K562 (cell line): ENCODE results near the gene NOL4. TPM values are rescaled to one million over a fixed set of nuclear protein-coding genes. Genes with fewer than 3 reads are reported as not detected.
"Not testable (repeated sequence)": the region's sequence is repeated elsewhere in the genome, so short reads cannot be mapped to it uniquely, and the experiment has no call there.

ENCODE experiments used
- ATAC-seq: fragments of 200-7000 bp; cut with Tn5 transposase; 3 replicates; pipeline ENCODE4 v1.9.1; 2020; ENCODE audit warnings: moderate library complexity
- BruUV-seq: library from RNA; stranded (reverse); fragments of 400-500 nt; replicated peaks from 2 replicates; lab custom pipeline; 2021; lab: Mats Ljungman, UMichigan
- CTCF ChIA-PET: fragments of 300-600 bp; formaldehyde crosslinking; extraction: SDS; loops from one replicate; lab custom pipeline; 2021; ENCODE audit warnings: low intra/inter-chr PET ratio; lab: Yijun Ruan, JAX
- POLR2A ChIA-PET: fragments of 300-600, 350-650 bp; sonication (Branson Sonifier 250); formaldehyde crosslinking; extraction: SDS; loops from one replicate; lab custom pipeline; 2021; ENCODE audit warnings: antibody characterized with exemption, inconsistent platforms; lab: Yijun Ruan, JAX
- DNase-seq, 4 experiments: peaks; one replicate each; pipeline versions ENCODE4 v3.0.0 to v3.0.0-alpha.2; 2011 to 2018; ENCODE audit warnings: low spot score in 3 of 4, mixed read lengths in 3 of 4; ENCODE audit errors: extremely low read depth in 1 of 4
- FAIRE-seq: peaks from 2 replicates; lab custom pipeline; 2011; peaks lifted over from hg19 to GRCh38; lab: Jason Lieb, UNC
- H2AFZ ChIP-seq: 2 replicates; pipeline ENCODE4 v1.6.0; 2011; ENCODE audit warnings: low read depth, low read length, control low read depth, inconsistent platforms
- H3K27ac ChIP-seq: fragments of 200-600 bp; 3 replicates; pipeline ENCODE4 v1.8.0; 2011; ENCODE audit warnings: low read depth, mild to moderate bottlenecking, control low read depth, inconsistent platforms, low read length, moderate library complexity, mixed read lengths; ENCODE audit errors: extremely low read depth
- H3K27me3 ChIP-seq, 2 experiments: fragments of 300-600 bp in 1 of 2; 2 replicates in 1 of 2; 3 replicates in 1 of 2; pipeline versions ENCODE4 v1.6.0 to v1.8.0; 2011; ENCODE audit warnings: inconsistent platforms in 2 of 2, low read length in 2 of 2, mild to moderate bottlenecking in 1 of 2, mixed read lengths in 1 of 2, moderate library complexity in 1 of 2; ENCODE audit not compliant: control insufficient read depth in 2 of 2, insufficient read depth in 2 of 2
- H3K36me3 ChIP-seq: fragments of 300-600 bp; 3 replicates; pipeline ENCODE4 v1.8.0; 2011; ENCODE audit warnings: mild to moderate bottlenecking, low read length, inconsistent platforms; ENCODE audit not compliant: control insufficient read depth, insufficient read depth
- H3K4me1 ChIP-seq, 2 experiments: fragments of 200-600 bp in 1 of 2; replicated peaks in 1 of 2; 2 replicates in 1 of 2; 3 replicates in 1 of 2; pipeline versions ENCODE4 v1.5.1 to v1.8.0; 2011; ENCODE audit warnings: inconsistent platforms in 2 of 2, low read length in 2 of 2, mild to moderate bottlenecking in 1 of 2, mixed read lengths in 1 of 2, moderate library complexity in 1 of 2; ENCODE audit not compliant: control insufficient read depth in 2 of 2, insufficient read depth in 2 of 2
- H3K4me2 ChIP-seq: 2 replicates; pipeline ENCODE4 v1.6.1; 2011; ENCODE audit warnings: low read length, control low read depth, inconsistent platforms, mixed read lengths; ENCODE audit not compliant: insufficient read depth
- H3K4me3 ChIP-seq: fragments of 200-600 bp; sonication (generic), shearing (Covaris generic); 2 replicates; pipeline ENCODE4 v1.5.1; 2016; ENCODE audit warnings: control low read depth, inconsistent platforms
- H3K79me2 ChIP-seq: fragments of 200-600 bp; 3 replicates; pipeline ENCODE4 v1.8.0; 2011; ENCODE audit warnings: low read length, inconsistent platforms; ENCODE audit not compliant: control insufficient read depth, insufficient read depth
- H3K9ac ChIP-seq, 2 experiments: 2 replicates each; pipeline versions ENCODE4 v1.6.0 to v1.6.1; 2011; ENCODE audit warnings: low read depth in 2 of 2, low read length in 2 of 2, control low read depth in 1 of 2, inconsistent platforms in 1 of 2, mild to moderate bottlenecking in 1 of 2, mixed read lengths in 1 of 2; ENCODE audit not compliant: insufficient read depth in 1 of 2
- H3K9me1 ChIP-seq: one replicate; pipeline ENCODE4 v1.6.0; 2011; ENCODE audit warnings: inconsistent platforms, mild to moderate bottlenecking, low read length, moderate library complexity; ENCODE audit not compliant: control insufficient read depth, insufficient read depth
- H3K9me3 ChIP-seq: replicated peaks from 2 replicates; pipeline ENCODE4 v1.5.1; 2011; ENCODE audit warnings: low read depth, low read length, inconsistent platforms; ENCODE audit not compliant: control insufficient read depth, insufficient read depth
- H4K20me1 ChIP-seq: replicated peaks from 2 replicates; pipeline ENCODE4 v1.6.1; 2011; ENCODE audit warnings: low read length, inconsistent platforms, mixed read lengths; ENCODE audit not compliant: control insufficient read depth, insufficient read depth
- ATF7 ChIP-seq: fragments of 450-650 bp; IDR thresholded peaks from 2 replicates; pipeline ENCODE4 v1.7.1; 2014; ENCODE audit warnings: mild to moderate bottlenecking, moderate library complexity
- CC2D1A ChIP-seq: fragments of 450-650 bp; IDR thresholded peaks from 2 replicates; pipeline ENCODE4 v1.6.1; 2017; ENCODE audit warnings: mild to moderate bottlenecking
- CSDE1 ChIP-seq, 2 experiments: fragments of 450-650 bp; IDR thresholded peaks; 2 replicates each; pipeline ENCODE4 v1.6.1; 2016; ENCODE audit warnings: mild to moderate bottlenecking in 1 of 2
- POU5F1 ChIP-seq: fragments of 150-350 bp; IDR thresholded peaks from 2 replicates; pipeline ENCODE4 v1.6.1; 2014; ENCODE audit warnings: borderline replicate concordance, low read length, low read depth, mild to moderate bottlenecking; ENCODE audit not compliant: partially characterized antibody
- RBM14 ChIP-seq: fragments of 200-400 bp; formaldehyde crosslinking; IDR thresholded peaks from 2 replicates; pipeline ENCODE4 v1.6.1; 2018; ENCODE audit warnings: low read depth, mild to moderate bottlenecking, low read length, moderate library complexity, borderline replicate concordance; ENCODE audit not compliant: insufficient read depth
- SAFB ChIP-seq: fragments of 200-400 bp; formaldehyde crosslinking; IDR thresholded peaks from 2 replicates; pipeline ENCODE4 v1.6.1; 2017; ENCODE audit warnings: low read depth, low read length, borderline replicate concordance
- ZNF75A ChIP-seq: fragments of 450-650 bp; formaldehyde crosslinking; IDR thresholded peaks from 2 replicates; pipeline ENCODE4 v1.4.0; 2020; ENCODE audit warnings: mild to moderate bottlenecking
- WGBS: fragments of 100-300 bp; shearing (Covaris generic); methylation state at CpG from one replicate; pipeline ENCODE4 v1.1.6; 2016; ENCODE audit warnings: low coverage, mixed read lengths; ENCODE audit not compliant: insufficient coverage; ENCODE audit errors: missing lambda C conversion rate; 5-methylcytosine and 5-hydroxymethylcytosine counted together
- in situ Hi-C: fragments of 300-500 bp; cut with MboI; formaldehyde crosslinking; loops from 4 replicates; pipeline ENCODE4 v1.15.0; 2018; ENCODE audit warnings: inconsistent platforms, mixed read lengths
- intact Hi-C: fragments of 100-400 bp; cut with micrococcal nuclease; formaldehyde crosslinking; loops from 2 replicates; pipeline ENCODE4 v1.14.2; 2022
- polyA plus RNA-seq, 8 experiments: library from polyadenylated mRNA; depleted of rRNA in 4 of 8; stranded (reverse) in 5 of 8; unstranded in 3 of 8; fragments of >200 nt; fragmentation: Nextera tagmentation in 2 of 8; fragmentation: Illumina TruSeq in 1 of 8; extraction: Ambion mirVana in 2 of 8; extraction: Trizol in 1 of 8; gene quantifications; 2 replicates each; pipeline versions ENCODE4 v1.2.1 to v1.2.3, GENCODE V29; 2011 to 2014; ENCODE audit warnings: inconsistent platforms in 1 of 8, missing spikeins in 1 of 8
- total RNA-seq, 7 experiments: library from RNA; depleted of rRNA in 6 of 7; stranded (reverse); fragments of >200 nt in 6 of 7; fragmentation: Illumina TruSeq in 2 of 7; extraction: Trizol in 2 of 7; gene quantifications; 2 replicates each; pipeline versions ENCODE4 v1.2.1 to v1.2.3, GENCODE V29; 2011 to 2021; ENCODE audit warnings: low replicate concordance in 1 of 7

The NOL4 gene
- total and polyA plus RNA-seq, 9 of the 15 experiments (the other 6 are each of a cell fraction or from before 2014, with no cell fraction given), result not detected

DNA sequence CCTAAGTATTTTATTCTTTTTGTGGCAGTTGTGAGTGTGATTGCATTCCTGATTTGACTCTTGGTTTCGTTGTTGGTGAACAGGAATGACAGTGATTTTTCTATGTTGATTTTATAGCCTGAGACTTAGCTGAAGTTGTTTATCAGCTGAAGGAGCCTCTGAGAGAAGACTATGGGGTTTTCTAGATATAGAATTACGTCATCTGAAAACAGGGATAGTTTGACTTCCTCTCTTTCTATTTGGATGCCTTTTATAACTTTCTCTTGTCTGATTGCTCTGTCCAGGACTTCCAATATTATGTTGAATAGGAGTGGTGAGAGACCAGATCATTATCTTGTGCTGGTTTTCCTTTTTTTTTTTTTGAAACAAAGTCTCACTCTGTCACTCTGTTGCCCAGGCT is 18.0 kb upstream of the NOL4 start:
- BruUV-seq, result no TSS peak
- H3K4me3 ChIP-seq, result no peak overlapping the region
- ATAC-seq (no peak), DNase-seq (no peak), FAIRE-seq (no peak)
- WGBS, result 0% methylated on average over 2 of the region's 2 CpGs
- H3K27ac ChIP-seq, result no peak overlapping the region
- no peaks in the 10 kb centered on the region for H3K9me1 ChIP-seq
- H3K36me3 ChIP-seq, result no peaks in the 10 kb centered on the region
- H3K9me3 ChIP-seq, result no peaks in the 10 kb centered on the region; the same call in 1 of the 2 replicates
- H3K27me3 ChIP-seq, result no peaks in the 10 kb centered on the region
- POLR2A ChIA-PET, result no interaction called here
- H3K9ac ChIP-seq, result no peak overlapping the region
- no peaks in the 10 kb centered on the region for H3K79me2 ChIP-seq
- in situ Hi-C loops (no loop called here), intact Hi-C loops (no loop called here)
- H2AFZ ChIP-seq, result no peak overlapping the region
- TF ChIP-seq ATF7, result peak; percentile 17; the same call in 1 of the 2 replicates
- TF ChIP-seq CC2D1A, result no peak
- TF ChIP-seq SAFB, result no peak
- no peak for TF ChIP-seq RBM14
- no peak for TF ChIP-seq CSDE1 (IDR thresholded peaks at IDR 0.05)
- TF ChIP-seq ZNF75A (CRISPR knock-in tag), result no peak
- no peak for TF ChIP-seq POU5F1
- H3K4me2 ChIP-seq, result no peak overlapping the region
- no peaks in the 10 kb centered on the region for H3K4me1 ChIP-seq
- CTCF ChIA-PET, result no interaction called here
- H4K20me1 ChIP-seq, result no peaks in the 10 kb centered on the region

DNA sequence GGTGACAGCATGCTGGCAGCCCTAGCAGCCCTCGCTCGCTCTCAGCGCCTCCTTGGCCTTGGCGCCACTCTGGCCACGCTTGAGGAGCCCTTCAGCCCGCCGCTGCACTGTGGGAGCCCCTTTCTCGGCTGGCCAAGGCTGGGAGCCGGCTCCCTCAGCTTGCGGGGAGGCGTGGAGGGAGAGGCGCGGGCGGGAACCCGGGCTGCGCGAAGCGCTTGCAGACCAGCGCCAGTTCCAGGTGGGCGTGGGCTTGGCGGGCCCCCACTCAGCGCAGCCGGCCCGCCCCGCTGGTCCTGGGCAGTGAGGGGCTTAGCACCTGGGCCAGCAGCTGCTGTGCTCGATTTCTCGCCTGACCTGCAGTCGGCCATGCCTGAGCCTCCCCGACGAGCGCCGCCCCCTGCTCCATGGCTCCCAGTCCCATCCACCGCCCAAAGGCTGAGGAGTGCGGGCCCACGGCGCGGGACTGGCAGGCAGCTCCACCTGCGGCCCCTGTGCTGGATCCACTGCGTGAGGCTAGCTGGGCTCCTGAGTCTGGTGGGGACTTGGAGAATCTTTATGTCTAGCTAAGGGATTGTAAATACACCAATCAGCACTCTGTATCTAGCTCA is 9.2 kb upstream of the NOL4 start:
- CTCF ChIA-PET, H3K4me1 ChIP-seq, H3K9me1 ChIP-seq, intact Hi-C loops, H3K27me3 ChIP-seq, FAIRE-seq, H3K36me3 ChIP-seq, H3K9ac ChIP-seq, BruUV-seq, H3K79me2 ChIP-seq, H3K4me2 ChIP-seq, in situ Hi-C loops, ATAC-seq, H3K4me3 ChIP-seq, H4K20me1 ChIP-seq, DNase-seq, POLR2A ChIA-PET, H2AFZ ChIP-seq, H3K9me3 ChIP-seq, H3K27ac ChIP-seq: not testable (repeated sequence)
- WGBS, result 2% methylated on average over 27 of the region's 39 CpGs
